ENCODE data around the gene GPR161.
"Not testable (repeated sequence)": the region's sequence is repeated elsewhere in the genome, so short reads cannot be mapped to it uniquely, and the experiment has no call there.

- TF ChIP-seq CTCF (IDR thresholded peaks at IDR 0.05; ENCODE audit: insufficient read depth, low read depth, low read length); EZH2 (IDR thresholded peaks at IDR 0.05; ENCODE audit: insufficient read depth, low read length): not testable (repeated sequence)
These were observed 18.0 kb upstream of the GPR161 start for GRCh38 chr1:168154707-168155106.

Measured in astrocyte (in vitro differentiated cells and primary cell).